WTC11 (cell line): ENCODE results near the gene IL1RAPL1. TPM values are rescaled to one million over a fixed set of nuclear protein-coding genes. Genes with fewer than 3 reads are reported as not detected.

Experiments
- ATAC-seq: fragments of 200-7000 bp; cut with Tn5 transposase; 2 replicates; pipeline ENCODE4 v1.10.0; 2021; ENCODE audit warnings: mild to moderate bottlenecking, moderate library complexity
- CTCF ChIA-PET: fragments of 300-600 bp; sonication (Branson Sonifier 250); formaldehyde crosslinking; loops from one replicate; lab custom pipeline; 2021; ENCODE audit warnings: antibody characterized with exemption; lab: Charles Lee
- POLR2A ChIA-PET: fragments of 350-600 bp; sonication (Branson Sonifier 250); formaldehyde crosslinking; loops from one replicate; lab custom pipeline; 2021; ENCODE audit warnings: antibody characterized with exemption; lab: Charles Lee
- DNase-seq: peaks from one replicate; pipeline ENCODE4 v3.0.0; 2021; ENCODE audit warnings: low spot score
- H3K27ac Mint-ChIP-seq: 2 replicates; pipeline ENCODE4 v1.8.0; 2021; ENCODE audit warnings: mixed read lengths
- H3K27me3 Mint-ChIP-seq: 2 replicates; pipeline ENCODE4 v1.8.0; 2021; ENCODE audit warnings: low read depth, mild to moderate bottlenecking, moderate library complexity, mixed read lengths
- H3K36me3 Mint-ChIP-seq: 2 replicates; pipeline ENCODE4 v1.8.0; 2021; ENCODE audit warnings: mixed read lengths
- H3K4me1 Mint-ChIP-seq: 2 replicates; pipeline ENCODE4 v1.8.0; 2022; ENCODE audit warnings: mixed read lengths
- H3K4me3 Mint-ChIP-seq: 2 replicates; pipeline ENCODE4 v1.8.0; 2021; ENCODE audit warnings: mild to moderate bottlenecking, moderate library complexity, mixed read lengths
- H3K9me3 Mint-ChIP-seq: 2 replicates; pipeline ENCODE4 v1.8.0; 2021; ENCODE audit warnings: mixed read lengths
- CREM ChIP-seq: sonication (generic); formaldehyde crosslinking; IDR thresholded peaks from 2 replicates; pipeline ENCODE4 v1.8.1; 2022; ENCODE audit warnings: mild to moderate bottlenecking, missing genetic modification reagents, moderate library complexity
- KAT7 ChIP-seq: sonication (generic); formaldehyde crosslinking; IDR thresholded peaks from 2 replicates; pipeline ENCODE4 v1.8.1; 2023; ENCODE audit warnings: missing genetic modification reagents, mild to moderate bottlenecking, borderline replicate concordance
- NFATC4 ChIP-seq: fragments of 250-450 bp; sonication (Bioruptor Pico); IDR thresholded peaks from 2 replicates; pipeline ENCODE4 v1.9.0; 2021; ENCODE audit warnings: mild to moderate bottlenecking
- NFYB ChIP-seq: sonication (generic); formaldehyde crosslinking; conservative IDR thresholded peaks from 2 replicates; pipeline ENCODE4 v1.8.0; 2022; ENCODE audit warnings: low read depth, missing genetic modification reagents
- NR2C2 ChIP-seq: sonication (generic); formaldehyde crosslinking; IDR thresholded peaks from 2 replicates; pipeline ENCODE4 v1.8.0; 2022; ENCODE audit warnings: mild to moderate bottlenecking, missing genetic modification reagents
- RELA ChIP-seq: sonication (generic); formaldehyde crosslinking; IDR thresholded peaks from 2 replicates; pipeline ENCODE4 v1.8.1; 2022; ENCODE audit warnings: missing genetic modification reagents, mild to moderate bottlenecking, borderline replicate concordance
- SOX15 ChIP-seq: fragments of 250-450 bp; sonication (Bioruptor Pico); IDR thresholded peaks from 2 replicates; pipeline ENCODE4 v1.9.0; 2021; ENCODE audit warnings: mild to moderate bottlenecking
- SP1 ChIP-seq: sonication (generic); formaldehyde crosslinking; conservative IDR thresholded peaks from 2 replicates; pipeline ENCODE4 v1.8.1; 2022; ENCODE audit warnings: missing genetic modification reagents
- TP53 ChIP-seq: sonication (generic); formaldehyde crosslinking; IDR thresholded peaks from 2 replicates; pipeline ENCODE4 v1.8.1; 2023; ENCODE audit warnings: mild to moderate bottlenecking, missing genetic modification reagents
- ZNF121 ChIP-seq: sonication (generic); formaldehyde crosslinking; IDR thresholded peaks from 2 replicates; pipeline ENCODE4 v1.8.0; 2023; ENCODE audit warnings: missing genetic modification reagents
- ZNF232 ChIP-seq: sonication (generic); formaldehyde crosslinking; IDR thresholded peaks from 2 replicates; pipeline ENCODE4 v1.8.0; 2022; ENCODE audit warnings: mild to moderate bottlenecking, missing genetic modification reagents
- ZNF263 ChIP-seq: sonication (generic); formaldehyde crosslinking; IDR thresholded peaks from 2 replicates; pipeline ENCODE4 v1.8.1; 2022; ENCODE audit warnings: low read depth, mild to moderate bottlenecking, moderate library complexity, missing genetic modification reagents
- ZNF317 ChIP-seq: sonication (generic); formaldehyde crosslinking; IDR thresholded peaks from 2 replicates; pipeline ENCODE4 v1.8.1; 2023; ENCODE audit warnings: low read depth, mild to moderate bottlenecking, moderate library complexity, missing genetic modification reagents, borderline replicate concordance
- ZNF416 ChIP-seq: fragments of 250-450 bp; sonication (Bioruptor Pico); IDR thresholded peaks from 2 replicates; pipeline ENCODE4 v1.9.0; 2021; ENCODE audit warnings: mild to moderate bottlenecking, inconsistent platforms
- total RNA-seq: library from RNA; stranded (reverse); gene quantifications from 3 replicates; pipeline ENCODE4 v1.2.3, GENCODE V29; 2021
- TF ChIP-seq, protein P1 (sequence below): fragments of 250-450 bp; sonication (Bioruptor Pico); IDR thresholded peaks from 2 replicates; pipeline ENCODE4 v1.9.0; 2021; ENCODE audit warnings: moderate library complexity, mild to moderate bottlenecking, inconsistent platforms, borderline replicate concordance
- TF ChIP-seq, protein P2 (sequence below): sonication (generic); formaldehyde crosslinking; IDR thresholded peaks from 2 replicates; pipeline ENCODE4 v1.8.1; 2023; ENCODE audit warnings: mild to moderate bottlenecking, missing genetic modification reagents
- TF ChIP-seq, protein P3 (sequence below): fragments of 250-450 bp; sonication (Bioruptor Pico); IDR thresholded peaks from 2 replicates; pipeline ENCODE4 v1.9.0; 2021; ENCODE audit warnings: mild to moderate bottlenecking
- TF ChIP-seq, protein P4 (sequence below): fragments of 250-450 bp; sonication (Bioruptor Pico); conservative IDR thresholded peaks from 2 replicates; pipeline ENCODE4 v1.9.0; 2021; ENCODE audit warnings: mild to moderate bottlenecking
- TF ChIP-seq, protein P5 (sequence below): sonication (generic); formaldehyde crosslinking; IDR thresholded peaks from 2 replicates; pipeline ENCODE4 v1.8.1; 2023; ENCODE audit warnings: mild to moderate bottlenecking, moderate library complexity, missing genetic modification reagents
- TF ChIP-seq, protein P6 (sequence below): sonication (generic); formaldehyde crosslinking; IDR thresholded peaks from 2 replicates; pipeline ENCODE4 v1.8.0; 2022; ENCODE audit warnings: mild to moderate bottlenecking, missing genetic modification reagents
- TF ChIP-seq, protein P7 (sequence below): sonication (generic); formaldehyde crosslinking; IDR thresholded peaks from 2 replicates; pipeline ENCODE4 v1.8.1; 2022; ENCODE audit warnings: mild to moderate bottlenecking, moderate library complexity, missing genetic modification reagents
- TF ChIP-seq, protein P8 (sequence below): sonication (generic); formaldehyde crosslinking; IDR thresholded peaks from 2 replicates; pipeline ENCODE4 v1.8.0; 2022; ENCODE audit warnings: mild to moderate bottlenecking, missing genetic modification reagents
- TF ChIP-seq, protein P9 (sequence below): sonication (generic); formaldehyde crosslinking; IDR thresholded peaks from 2 replicates; pipeline ENCODE4 v1.8.1; 2023; ENCODE audit warnings: mild to moderate bottlenecking, missing genetic modification reagents, moderate library complexity
- TF ChIP-seq, protein P10 (sequence below): sonication (generic); formaldehyde crosslinking; conservative IDR thresholded peaks from 2 replicates; pipeline ENCODE4 v1.8.1; 2022; ENCODE audit warnings: mild to moderate bottlenecking, missing genetic modification reagents

IL1RAPL1 gene
- total RNA-seq, 1 experiment from 2014 or later, result 0.13 TPM

DNA sequence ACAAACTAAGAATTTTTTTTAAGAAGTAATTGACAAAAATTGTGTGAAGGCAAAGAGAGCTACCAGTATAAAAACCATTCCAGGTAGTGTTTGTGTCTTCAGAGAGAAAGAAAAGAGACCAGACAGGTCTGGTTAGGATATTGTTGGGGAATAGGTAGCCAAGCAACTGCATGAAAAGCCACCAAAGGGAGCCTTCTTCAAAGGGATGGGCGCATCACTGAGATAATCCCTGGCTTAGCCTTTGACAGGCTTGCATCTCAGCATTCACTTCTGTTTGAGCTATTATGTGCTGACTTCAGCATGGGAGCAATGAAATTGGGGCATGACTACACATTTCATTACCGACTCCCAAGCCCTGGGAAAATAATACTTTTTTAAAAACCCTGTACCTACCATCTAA is 496.6 kb downstream of the IL1RAPL1 start:
- no peak for ATAC-seq
- TF ChIP-seq ZNF317 (CRISPR knock-in tag) (no peak), SP1 (CRISPR knock-in tag) (no peak), NFYB (CRISPR knock-in tag) (no peak), KAT7 (CRISPR knock-in tag) (no peak), ZNF263 (no peak), CREM (CRISPR knock-in tag) (no peak), TP53 (CRISPR knock-in tag) (no peak), NR2C2 (no peak), RELA (CRISPR knock-in tag) (no peak)
- TF ChIP-seq, protein P1, sequence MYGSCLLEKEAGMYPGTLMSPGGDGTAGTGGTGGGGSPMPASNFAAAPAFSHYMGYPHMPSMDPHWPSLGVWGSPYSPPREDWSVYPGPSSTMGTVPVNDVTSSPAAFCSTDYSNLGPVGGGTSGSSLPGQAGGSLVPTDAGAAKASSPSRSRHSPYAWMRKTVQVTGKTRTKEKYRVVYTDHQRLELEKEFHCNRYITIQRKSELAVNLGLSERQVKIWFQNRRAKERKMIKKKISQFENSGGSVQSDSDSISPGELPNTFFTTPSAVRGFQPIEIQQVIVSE (CRISPR knock-in tag), result no peak
- TF ChIP-seq, protein P2, sequence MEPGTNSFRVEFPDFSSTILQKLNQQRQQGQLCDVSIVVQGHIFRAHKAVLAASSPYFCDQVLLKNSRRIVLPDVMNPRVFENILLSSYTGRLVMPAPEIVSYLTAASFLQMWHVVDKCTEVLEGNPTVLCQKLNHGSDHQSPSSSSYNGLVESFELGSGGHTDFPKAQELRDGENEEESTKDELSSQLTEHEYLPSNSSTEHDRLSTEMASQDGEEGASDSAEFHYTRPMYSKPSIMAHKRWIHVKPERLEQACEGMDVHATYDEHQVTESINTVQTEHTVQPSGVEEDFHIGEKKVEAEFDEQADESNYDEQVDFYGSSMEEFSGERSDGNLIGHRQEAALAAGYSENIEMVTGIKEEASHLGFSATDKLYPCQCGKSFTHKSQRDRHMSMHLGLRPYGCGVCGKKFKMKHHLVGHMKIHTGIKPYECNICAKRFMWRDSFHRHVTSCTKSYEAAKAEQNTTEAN, result no peak
- TF ChIP-seq, protein P3, sequence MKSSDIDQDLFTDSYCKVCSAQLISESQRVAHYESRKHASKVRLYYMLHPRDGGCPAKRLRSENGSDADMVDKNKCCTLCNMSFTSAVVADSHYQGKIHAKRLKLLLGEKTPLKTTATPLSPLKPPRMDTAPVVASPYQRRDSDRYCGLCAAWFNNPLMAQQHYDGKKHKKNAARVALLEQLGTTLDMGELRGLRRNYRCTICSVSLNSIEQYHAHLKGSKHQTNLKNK (CRISPR knock-in tag), result no peak
- H3K4me3 Mint-ChIP-seq, result no peak overlapping the region
- DNase-seq, result no peak
- POLR2A ChIA-PET, result no interaction called here
- no peaks in the 10 kb centered on the region for H3K27me3 Mint-ChIP-seq
- H3K36me3 Mint-ChIP-seq, result no peaks in the 10 kb centered on the region
- no peak overlapping the region for H3K27ac Mint-ChIP-seq
- CTCF ChIA-PET, result no interaction called here
- no peaks in the 10 kb centered on the region for H3K4me1 Mint-ChIP-seq
- H3K9me3 Mint-ChIP-seq, result no peaks in the 10 kb centered on the region

DNA sequence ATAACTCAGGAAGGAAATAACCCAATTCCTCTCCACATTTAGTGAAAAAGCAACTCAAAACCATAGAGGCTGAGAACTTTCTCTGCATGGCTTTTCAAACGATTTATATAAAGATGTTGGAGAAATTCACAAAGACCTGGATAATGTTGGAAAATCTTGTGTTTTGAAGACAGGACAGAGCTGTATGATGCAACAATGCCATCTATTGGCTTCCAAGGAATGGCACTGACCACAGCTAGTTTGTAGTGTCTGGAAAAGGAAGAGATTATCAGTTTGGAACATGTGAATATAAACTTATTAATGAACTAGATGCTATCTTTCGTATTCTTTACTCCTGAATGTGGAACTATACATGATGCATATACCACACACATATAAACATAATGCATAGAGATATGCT is 503.6 kb downstream of the IL1RAPL1 start:
- H3K4me1 Mint-ChIP-seq, result no peaks in the 10 kb centered on the region
- H3K9me3 Mint-ChIP-seq, result no peaks in the 10 kb centered on the region
- no peak overlapping the region for H3K4me3 Mint-ChIP-seq
- H3K36me3 Mint-ChIP-seq, result no peaks in the 10 kb centered on the region
- CTCF ChIA-PET, result interaction anchor here (0.6 to 1.0 kb wide), 2 partner anchors 431 to 885 kb away, joined by 3 read pairs; no protein-coding TSS in a partner anchor
- POLR2A ChIA-PET, result no interaction called here
- no peak overlapping the region for H3K27ac Mint-ChIP-seq
- H3K27me3 Mint-ChIP-seq, result no peaks in the 10 kb centered on the region
- DNase-seq, result no peak
- ATAC-seq, result peak; percentile 52
- TF ChIP-seq SOX15 (CRISPR knock-in tag) (no peak), KAT7 (CRISPR knock-in tag) (no peak), TP53 (CRISPR knock-in tag) (no peak), ZNF416 (CRISPR knock-in tag) (no peak), ZNF121 (CRISPR knock-in tag) (no peak), NFATC4 (CRISPR knock-in tag) (no peak), ZNF232 (CRISPR knock-in tag) (no peak)
- TF ChIP-seq, protein P4, sequence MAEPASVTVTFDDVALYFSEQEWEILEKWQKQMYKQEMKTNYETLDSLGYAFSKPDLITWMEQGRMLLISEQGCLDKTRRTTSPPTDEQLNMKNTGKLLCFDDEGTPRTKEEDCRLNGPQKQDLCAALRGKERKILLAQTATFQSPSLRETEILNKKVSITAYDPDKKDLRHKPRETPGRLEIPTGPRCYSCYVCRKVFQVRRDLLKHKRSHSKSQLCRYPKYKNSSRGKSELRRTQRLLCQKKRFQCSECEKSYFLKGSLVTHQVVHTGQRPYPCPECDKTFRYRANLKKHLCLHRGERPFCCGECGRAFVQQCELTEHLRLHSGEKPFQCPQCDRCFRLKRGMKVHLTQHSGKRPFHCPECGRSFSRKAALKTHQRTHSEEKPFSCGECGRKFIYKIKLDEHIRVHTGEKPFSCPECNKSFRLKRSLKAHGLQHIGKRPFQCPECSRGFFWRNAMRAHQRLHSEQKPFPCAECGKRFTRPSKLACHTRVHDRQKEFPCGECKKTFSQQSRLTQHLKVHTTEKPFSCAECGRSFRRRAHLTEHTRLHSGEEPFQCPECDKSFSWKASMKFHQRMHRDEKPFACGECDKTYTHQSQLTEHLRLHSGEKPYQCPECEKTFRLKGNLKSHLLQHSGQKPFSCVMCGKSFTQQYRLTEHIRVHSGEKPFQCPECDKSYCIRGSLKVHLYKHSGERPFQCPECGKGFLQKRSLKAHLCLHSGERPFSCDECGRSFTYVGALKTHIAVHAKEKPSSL (CRISPR knock-in tag), result no peak
- TF ChIP-seq, protein P5, sequence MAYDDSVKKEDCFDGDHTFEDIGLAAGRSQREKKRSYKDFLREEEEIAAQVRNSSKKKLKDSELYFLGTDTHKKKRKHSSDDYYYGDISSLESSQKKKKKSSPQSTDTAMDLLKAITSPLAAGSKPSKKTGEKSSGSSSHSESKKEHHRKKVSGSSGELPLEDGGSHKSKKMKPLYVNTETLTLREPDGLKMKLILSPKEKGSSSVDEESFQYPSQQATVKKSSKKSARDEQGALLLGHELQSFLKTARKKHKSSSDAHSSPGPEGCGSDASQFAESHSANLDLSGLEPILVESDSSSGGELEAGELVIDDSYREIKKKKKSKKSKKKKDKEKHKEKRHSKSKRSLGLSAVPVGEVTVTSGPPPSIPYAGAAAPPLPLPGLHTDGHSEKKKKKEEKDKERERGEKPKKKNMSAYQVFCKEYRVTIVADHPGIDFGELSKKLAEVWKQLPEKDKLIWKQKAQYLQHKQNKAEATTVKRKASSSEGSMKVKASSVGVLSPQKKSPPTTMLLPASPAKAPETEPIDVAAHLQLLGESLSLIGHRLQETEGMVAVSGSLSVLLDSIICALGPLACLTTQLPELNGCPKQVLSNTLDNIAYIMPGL, result no peak
- TF ChIP-seq, protein P6, sequence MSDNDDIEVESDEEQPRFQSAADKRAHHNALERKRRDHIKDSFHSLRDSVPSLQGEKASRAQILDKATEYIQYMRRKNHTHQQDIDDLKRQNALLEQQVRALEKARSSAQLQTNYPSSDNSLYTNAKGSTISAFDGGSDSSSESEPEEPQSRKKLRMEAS (CRISPR knock-in tag), result no peak
- TF ChIP-seq, protein P7, sequence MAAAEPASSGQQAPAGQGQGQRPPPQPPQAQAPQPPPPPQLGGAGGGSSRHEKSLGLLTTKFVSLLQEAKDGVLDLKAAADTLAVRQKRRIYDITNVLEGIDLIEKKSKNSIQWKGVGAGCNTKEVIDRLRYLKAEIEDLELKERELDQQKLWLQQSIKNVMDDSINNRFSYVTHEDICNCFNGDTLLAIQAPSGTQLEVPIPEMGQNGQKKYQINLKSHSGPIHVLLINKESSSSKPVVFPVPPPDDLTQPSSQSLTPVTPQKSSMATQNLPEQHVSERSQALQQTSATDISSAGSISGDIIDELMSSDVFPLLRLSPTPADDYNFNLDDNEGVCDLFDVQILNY (CRISPR knock-in tag), result no peak
- TF ChIP-seq, protein P8, sequence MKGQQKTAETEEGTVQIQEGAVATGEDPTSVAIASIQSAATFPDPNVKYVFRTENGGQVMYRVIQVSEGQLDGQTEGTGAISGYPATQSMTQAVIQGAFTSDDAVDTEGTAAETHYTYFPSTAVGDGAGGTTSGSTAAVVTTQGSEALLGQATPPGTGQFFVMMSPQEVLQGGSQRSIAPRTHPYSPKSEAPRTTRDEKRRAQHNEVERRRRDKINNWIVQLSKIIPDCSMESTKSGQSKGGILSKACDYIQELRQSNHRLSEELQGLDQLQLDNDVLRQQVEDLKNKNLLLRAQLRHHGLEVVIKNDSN, result no peak
- TF ChIP-seq, protein P9, sequence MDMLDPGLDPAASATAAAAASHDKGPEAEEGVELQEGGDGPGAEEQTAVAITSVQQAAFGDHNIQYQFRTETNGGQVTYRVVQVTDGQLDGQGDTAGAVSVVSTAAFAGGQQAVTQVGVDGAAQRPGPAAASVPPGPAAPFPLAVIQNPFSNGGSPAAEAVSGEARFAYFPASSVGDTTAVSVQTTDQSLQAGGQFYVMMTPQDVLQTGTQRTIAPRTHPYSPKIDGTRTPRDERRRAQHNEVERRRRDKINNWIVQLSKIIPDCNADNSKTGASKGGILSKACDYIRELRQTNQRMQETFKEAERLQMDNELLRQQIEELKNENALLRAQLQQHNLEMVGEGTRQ, result no peak
- TF ChIP-seq, protein P10, sequence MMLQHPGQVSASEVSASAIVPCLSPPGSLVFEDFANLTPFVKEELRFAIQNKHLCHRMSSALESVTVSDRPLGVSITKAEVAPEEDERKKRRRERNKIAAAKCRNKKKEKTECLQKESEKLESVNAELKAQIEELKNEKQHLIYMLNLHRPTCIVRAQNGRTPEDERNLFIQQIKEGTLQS (CRISPR knock-in tag), result no peak
